AG09309 (cell line): ENCODE data around the gene HMGCS1.

Experiments
- DNase-seq: peaks from one replicate; pipeline ENCODE4 v3.0.0-alpha.2; 2010; ENCODE audit warnings: low read depth
- H3K4me3 ChIP-seq: 2 replicates; pipeline ENCODE4 v1.5.1; 2011; ENCODE audit warnings: mild to moderate bottlenecking, low read depth, low read length, moderate library complexity; ENCODE audit not compliant: control insufficient read depth
- TF ChIP-seq, protein P1 (sequence below): IDR thresholded peaks from 2 replicates; pipeline ENCODE4 v1.5.1; 2011; ENCODE audit warnings: mild to moderate bottlenecking, low read depth, low read length, inconsistent platforms; ENCODE audit not compliant: insufficient read depth, control insufficient read depth; ENCODE audit errors: missing control alignments

The HMGCS1 gene

DNA sequence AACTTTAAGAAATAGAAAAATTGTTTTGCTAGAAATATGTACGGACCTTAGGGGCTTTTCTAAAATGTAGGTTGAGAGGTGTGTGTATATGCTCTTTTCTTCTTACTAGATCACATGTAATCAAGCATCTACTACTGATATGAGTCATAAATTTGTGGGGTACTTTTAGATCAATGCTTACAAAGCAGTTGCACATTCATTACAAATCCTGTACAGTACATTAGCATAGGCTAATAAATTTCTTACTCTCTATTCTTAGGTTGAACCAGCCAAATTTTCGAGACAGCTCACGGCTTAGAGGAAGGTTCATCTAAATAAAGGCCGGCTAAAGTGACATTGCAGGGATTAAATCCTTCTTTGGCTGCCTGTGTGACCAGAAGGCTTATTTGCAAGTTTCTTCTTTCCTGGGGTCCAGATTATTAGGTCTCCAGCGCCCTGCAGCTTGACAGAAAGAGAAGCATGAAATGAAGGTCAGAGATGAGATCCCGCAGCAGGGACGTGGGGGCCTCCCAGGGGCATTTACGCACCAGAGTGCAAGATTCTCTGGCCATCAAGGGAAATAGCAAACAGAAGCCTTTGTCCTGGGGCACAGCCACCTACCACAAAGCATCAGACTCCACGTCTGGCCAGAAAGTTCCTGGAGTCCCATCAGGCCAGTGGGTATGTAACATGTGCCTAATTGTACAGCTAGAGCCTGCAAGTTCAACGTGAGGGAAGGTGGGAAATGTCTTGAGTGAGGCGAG is 68.2 kb downstream of the HMGCS1 start:
- TF ChIP-seq, protein P1, sequence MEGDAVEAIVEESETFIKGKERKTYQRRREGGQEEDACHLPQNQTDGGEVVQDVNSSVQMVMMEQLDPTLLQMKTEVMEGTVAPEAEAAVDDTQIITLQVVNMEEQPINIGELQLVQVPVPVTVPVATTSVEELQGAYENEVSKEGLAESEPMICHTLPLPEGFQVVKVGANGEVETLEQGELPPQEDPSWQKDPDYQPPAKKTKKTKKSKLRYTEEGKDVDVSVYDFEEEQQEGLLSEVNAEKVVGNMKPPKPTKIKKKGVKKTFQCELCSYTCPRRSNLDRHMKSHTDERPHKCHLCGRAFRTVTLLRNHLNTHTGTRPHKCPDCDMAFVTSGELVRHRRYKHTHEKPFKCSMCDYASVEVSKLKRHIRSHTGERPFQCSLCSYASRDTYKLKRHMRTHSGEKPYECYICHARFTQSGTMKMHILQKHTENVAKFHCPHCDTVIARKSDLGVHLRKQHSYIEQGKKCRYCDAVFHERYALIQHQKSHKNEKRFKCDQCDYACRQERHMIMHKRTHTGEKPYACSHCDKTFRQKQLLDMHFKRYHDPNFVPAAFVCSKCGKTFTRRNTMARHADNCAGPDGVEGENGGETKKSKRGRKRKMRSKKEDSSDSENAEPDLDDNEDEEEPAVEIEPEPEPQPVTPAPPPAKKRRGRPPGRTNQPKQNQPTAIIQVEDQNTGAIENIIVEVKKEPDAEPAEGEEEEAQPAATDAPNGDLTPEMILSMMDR = no peak
- DNase-seq = no peak

DNA sequence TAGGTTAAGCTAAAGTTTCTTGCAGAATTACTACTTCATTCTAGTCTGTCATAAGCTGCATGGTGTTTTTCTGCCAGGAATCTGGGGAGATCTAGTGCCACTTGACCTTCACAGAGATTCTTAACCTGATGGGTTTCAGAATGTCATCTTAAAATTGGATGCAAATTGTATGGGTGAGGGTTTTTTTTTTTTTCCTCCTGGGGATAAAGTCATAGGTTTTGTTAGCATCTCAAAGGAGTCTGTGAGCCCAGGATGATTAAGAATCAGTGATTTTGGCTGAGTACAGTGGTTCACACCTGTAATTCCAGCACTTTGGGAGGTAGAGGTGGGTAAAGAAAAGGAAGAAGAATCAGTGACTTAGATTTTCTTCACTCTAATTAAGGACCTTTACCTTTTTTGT is 69.9 kb downstream of the HMGCS1 start:
- no peak for DNase-seq
- TF ChIP-seq, protein P1 = no peak
- H3K4me3 ChIP-seq = no peak overlapping the region

More for the DNA sequence above, 68.2 kb downstream of the HMGCS1 start:
- H3K4me3 ChIP-seq = no peak overlapping the region

DNA sequence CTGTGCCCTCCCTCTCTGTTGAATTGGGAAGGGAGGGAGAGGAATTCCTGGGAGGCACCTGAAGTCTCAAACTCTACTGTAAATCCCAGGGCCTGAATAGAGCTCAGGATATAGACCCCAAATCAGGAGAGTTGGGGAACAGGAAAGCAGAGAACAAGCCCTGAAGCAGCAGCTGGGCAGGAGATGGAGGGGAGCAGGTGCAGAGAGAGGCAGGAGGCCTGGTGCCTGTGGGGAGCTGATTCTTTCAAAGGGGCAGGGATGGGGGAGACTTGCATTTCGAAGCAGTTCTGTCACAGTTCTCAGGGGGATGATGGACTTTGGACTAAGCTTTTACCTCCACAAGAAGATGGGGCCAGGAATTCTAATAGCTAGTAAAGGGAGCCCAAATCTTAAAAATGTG is 71.0 kb downstream of the HMGCS1 start:
- H3K4me3 ChIP-seq = no peak overlapping the region
- DNase-seq = no peak
- TF ChIP-seq, protein P1 = no peak
